A673 (cell line): ENCODE measurements around the gene CUL9. TPM values are rescaled to one million over a fixed set of nuclear protein-coding genes. Genes with fewer than 3 reads are reported as not detected.

Source experiments
- BruUV-seq: library from RNA; stranded (reverse); fragments of 400-500 nt; replicated peaks from 2 replicates; lab custom pipeline; 2021; lab: Mats Ljungman, UMichigan
- CTCF ChIA-PET: fragments of 300-600 bp; sonication (Branson Sonifier 250); formaldehyde crosslinking; loops from one replicate; lab custom pipeline; 2022; ENCODE audit warnings: antibody characterized with exemption; lab: Charles Lee
- POLR2A ChIA-PET: fragments of 300-600 bp; sonication (Branson Sonifier 250); formaldehyde crosslinking; loops from one replicate; lab custom pipeline; 2022; ENCODE audit warnings: antibody characterized with exemption; ENCODE audit not compliant: low non-redundant PET; lab: Charles Lee
- DNase-seq: peaks from one replicate; pipeline ENCODE4 v3.0.0-alpha.2; 2015; ENCODE audit warnings: low spot score
- H3K27ac ChIP-seq: fragments of 200-600 bp; sonication (generic); 2 replicates; pipeline ENCODE4 v1.5.1; 2016; ENCODE audit warnings: mixed run types, low read depth, mild to moderate bottlenecking, mixed read lengths, antibody characterized with exemption, low read length; ENCODE audit not compliant: poor library complexity, severe bottlenecking
- H3K27me3 ChIP-seq: fragments of 200-600 bp; sonication (generic); replicated peaks from 2 replicates; pipeline ENCODE4 v1.6.1; 2017; ENCODE audit warnings: mixed run types, low read depth, mild to moderate bottlenecking, mixed read lengths, antibody characterized with exemption, low read length; ENCODE audit not compliant: insufficient read depth, poor library complexity
- H3K36me3 ChIP-seq: fragments of 200-600 bp; sonication (generic); 2 replicates; pipeline ENCODE4 v1.6.1; 2016; ENCODE audit warnings: mixed run types, mild to moderate bottlenecking, mixed read lengths, antibody characterized with exemption, low read length; ENCODE audit not compliant: insufficient read depth, poor library complexity, severe bottlenecking
- H3K4me1 ChIP-seq: fragments of 200-600 bp; sonication (generic); 2 replicates; pipeline ENCODE4 v1.6.1; 2017; ENCODE audit warnings: mixed run types, mild to moderate bottlenecking, mixed read lengths, antibody characterized with exemption, low read length; ENCODE audit not compliant: insufficient read depth, poor library complexity, severe bottlenecking
- H3K4me3 ChIP-seq: fragments of 200-600 bp; sonication (generic); 2 replicates; pipeline ENCODE4 v1.5.1; 2016; ENCODE audit warnings: low read depth, mixed run types, mild to moderate bottlenecking, mixed read lengths, low read length; ENCODE audit not compliant: poor library complexity, severe bottlenecking
- H3K9me3 ChIP-seq: fragments of 200-600 bp; sonication (generic); 2 replicates; pipeline ENCODE4 v1.6.1; 2016; ENCODE audit warnings: mixed run types, low read depth, mild to moderate bottlenecking, mixed read lengths, antibody characterized with exemption, low read length; ENCODE audit not compliant: poor library complexity, severe bottlenecking
- CTCF ChIP-seq: fragments of 300-800, 200-600 bp; sonication (generic); conservative IDR thresholded peaks from 2 replicates; pipeline ENCODE4 v1.5.1; 2017; ENCODE audit warnings: low read depth, mild to moderate bottlenecking, antibody characterized with exemption, low read length, moderate library complexity, mixed read lengths
- EZH2 ChIP-seq: fragments of 200-600 bp; sonication (generic); IDR thresholded peaks from 2 replicates; pipeline ENCODE4 v1.6.1; 2017; ENCODE audit warnings: borderline replicate concordance, low read depth, mild to moderate bottlenecking, mixed read lengths, antibody characterized with exemption, low read length; ENCODE audit not compliant: poor library complexity, severe bottlenecking
- intact Hi-C: fragments of 100-400 bp; cut with micrococcal nuclease; formaldehyde crosslinking; loops from one replicate; pipeline ENCODE4 v1.10.0; 2022; ENCODE audit not compliant: unreplicated experiment
- total RNA-seq: library from RNA; stranded (reverse); gene quantifications from 2 replicates; pipeline ENCODE4 v1.2.3, GENCODE V29; 2021

Gene CUL9
- total RNA-seq, 1 experiment from 2014 or later, result 38.7 TPM

- TF ChIP-seq CTCF, result no peak
- TF ChIP-seq EZH2, result no peak
- ChIA-PET CTCF (interaction anchor here (0.5 kb wide), 1 partner anchor 46 kb away, joined by 3 read pairs; no protein-coding TSS in a partner anchor), POLR2A (no interaction called here)
- Histone ChIP-seq H3K27me3 (no peaks in the 10 kb centered on the region), H3K4me3 (no peak overlapping the region), H3K27ac (no peak overlapping the region), H3K9me3 (no peaks in the 10 kb centered on the region), H3K36me3 (no peaks in the 10 kb centered on the region), H3K4me1 (no peaks in the 10 kb centered on the region)
- intact Hi-C loops, result no loop called here
- BruUV-seq, result no TSS peak
- no peak for DNase-seq
Measured at GRCh38 chr6:43196337-43196736, 14.3 kb downstream of the CUL9 start.

DNA sequence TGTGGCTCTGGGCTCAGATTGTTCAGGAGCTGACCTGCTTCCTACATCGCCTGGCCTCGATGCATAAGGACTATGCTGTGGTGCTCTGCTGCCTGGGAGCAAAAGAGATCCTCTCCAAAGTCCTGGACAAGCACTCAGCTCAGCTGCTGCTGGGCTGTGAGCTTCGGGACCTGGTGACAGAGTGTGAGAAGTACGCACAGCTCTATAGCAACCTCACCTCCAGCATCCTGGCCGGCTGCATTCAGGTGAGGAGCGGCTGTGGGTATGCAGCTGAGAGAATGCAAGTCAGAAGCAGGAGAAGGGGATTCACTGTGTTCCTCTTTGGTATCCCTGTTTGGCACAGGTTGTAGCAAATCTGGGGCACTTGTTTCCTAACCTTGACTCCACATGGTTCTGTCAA, 17.9 kb downstream of the CUL9 start:
- CTCF ChIA-PET, result no interaction called here
- Histone ChIP-seq H3K9me3 (no peaks in the 10 kb centered on the region), H3K36me3 (no peaks in the 10 kb centered on the region)

DNA sequence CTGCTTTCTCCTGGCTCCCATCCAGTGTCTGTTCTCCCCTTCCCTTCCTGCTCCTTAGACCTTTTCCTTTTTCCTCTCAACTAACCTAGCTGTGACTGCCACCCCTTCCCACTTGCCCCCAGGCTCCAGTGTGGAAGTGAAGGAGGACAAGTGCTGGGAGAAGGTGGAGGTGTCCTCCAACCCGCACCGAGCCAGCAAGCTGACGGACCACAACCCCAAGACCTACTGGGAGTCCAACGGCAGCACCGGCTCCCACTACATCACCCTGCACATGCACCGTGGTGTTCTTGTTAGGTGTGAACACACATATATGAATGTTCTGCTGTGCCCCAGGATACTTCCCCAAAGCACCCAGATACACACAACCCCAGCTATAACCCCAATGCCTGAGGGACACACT, 18.5 kb downstream of the CUL9 start:
- CTCF ChIA-PET, result no interaction called here
- no peaks in the 10 kb centered on the region for H3K36me3 ChIP-seq

More for the DNA sequence above, 17.9 kb downstream of the CUL9 start:
- no peak overlapping the region for H3K4me3 ChIP-seq
- DNase-seq, result no peak
- BruUV-seq, result no TSS peak
- H3K27ac ChIP-seq, result no peak overlapping the region
- POLR2A ChIA-PET, result no interaction called here
- TF ChIP-seq EZH2, result no peak
- H3K27me3 ChIP-seq, result no peaks in the 10 kb centered on the region
- no peaks in the 10 kb centered on the region for H3K4me1 ChIP-seq
- intact Hi-C loops, result no loop called here

More for the DNA sequence above, 18.5 kb downstream of the CUL9 start:
- intact Hi-C loops, result no loop called here
- Histone ChIP-seq H3K9me3 (no peaks in the 10 kb centered on the region), H3K4me1 (no peaks in the 10 kb centered on the region), H3K27me3 (no peaks in the 10 kb centered on the region), H3K4me3 (no peak overlapping the region), H3K27ac (no peak overlapping the region)
- TF ChIP-seq CTCF (no peak), EZH2 (no peak)
- POLR2A ChIA-PET, result no interaction called here
- DNase-seq, result no peak
- BruUV-seq, result no TSS peak
